ENCODE measurements around the gene SYT1.

DNA sequence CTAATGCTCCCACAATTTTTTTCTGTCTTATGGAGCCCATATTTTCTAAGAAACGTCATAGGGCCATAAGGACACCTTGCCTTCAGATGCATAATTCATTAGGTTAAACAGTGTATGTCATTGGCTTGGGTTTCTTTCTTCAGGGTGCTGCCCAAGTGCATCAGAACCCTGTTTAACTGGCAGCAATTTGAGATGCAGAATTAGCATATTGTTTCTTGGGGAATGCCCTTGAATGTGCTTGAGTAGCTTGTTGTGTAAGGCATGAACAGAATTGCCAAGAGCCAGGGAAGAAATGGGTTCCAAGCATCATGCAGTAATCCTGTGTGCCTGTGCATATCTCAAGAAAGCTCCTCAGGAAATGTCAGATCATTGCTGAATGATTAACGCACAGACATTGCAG is 277.2 kb downstream of the SYT1 start:
- TF ChIP-seq, protein P1, sequence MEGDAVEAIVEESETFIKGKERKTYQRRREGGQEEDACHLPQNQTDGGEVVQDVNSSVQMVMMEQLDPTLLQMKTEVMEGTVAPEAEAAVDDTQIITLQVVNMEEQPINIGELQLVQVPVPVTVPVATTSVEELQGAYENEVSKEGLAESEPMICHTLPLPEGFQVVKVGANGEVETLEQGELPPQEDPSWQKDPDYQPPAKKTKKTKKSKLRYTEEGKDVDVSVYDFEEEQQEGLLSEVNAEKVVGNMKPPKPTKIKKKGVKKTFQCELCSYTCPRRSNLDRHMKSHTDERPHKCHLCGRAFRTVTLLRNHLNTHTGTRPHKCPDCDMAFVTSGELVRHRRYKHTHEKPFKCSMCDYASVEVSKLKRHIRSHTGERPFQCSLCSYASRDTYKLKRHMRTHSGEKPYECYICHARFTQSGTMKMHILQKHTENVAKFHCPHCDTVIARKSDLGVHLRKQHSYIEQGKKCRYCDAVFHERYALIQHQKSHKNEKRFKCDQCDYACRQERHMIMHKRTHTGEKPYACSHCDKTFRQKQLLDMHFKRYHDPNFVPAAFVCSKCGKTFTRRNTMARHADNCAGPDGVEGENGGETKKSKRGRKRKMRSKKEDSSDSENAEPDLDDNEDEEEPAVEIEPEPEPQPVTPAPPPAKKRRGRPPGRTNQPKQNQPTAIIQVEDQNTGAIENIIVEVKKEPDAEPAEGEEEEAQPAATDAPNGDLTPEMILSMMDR (conservative IDR thresholded peaks at IDR 0.05 in 1 of 2, IDR thresholded peaks at IDR 0.05 in 1 of 2; ENCODE audit: extremely low read depth in 1 of 2, insufficient read depth in 1 of 2, low read depth in 1 of 2, low read length in 2 of 2): no peak
- TF ChIP-seq EZH2 (IDR thresholded peaks at IDR 0.05; ENCODE audit: borderline replicate concordance, low read length): no peak

All from mammary epithelial cell (primary cell).